GM12891 (cell line): ENCODE measurements around the gene KCTD2.
"Not testable (repeated sequence)": the region's sequence is repeated elsewhere in the genome, so short reads cannot be mapped to it uniquely, and the experiment has no call there.

Experiments used
- PAX5 ChIP-seq: IDR thresholded peaks from 2 replicates; pipeline ENCODE4 v1.6.1; 2011; ENCODE audit warnings: low read length, moderate library complexity, mild to moderate bottlenecking; ENCODE audit not compliant: insufficient read depth, severe bottlenecking
- POLR2A ChIP-seq: IDR thresholded peaks from 2 replicates; pipeline ENCODE4 v1.6.1; 2011; ENCODE audit warnings: low read depth, low read length, control low read depth
- POLR2AphosphoS5 ChIP-seq: IDR thresholded peaks from 2 replicates; pipeline ENCODE4 v1.6.1; 2011; ENCODE audit warnings: low read depth, low read length, control low read depth
- POU2F2 ChIP-seq: IDR thresholded peaks from 2 replicates; pipeline ENCODE4 v1.6.1; 2011; ENCODE audit warnings: low read depth, mild to moderate bottlenecking, control low read depth, low read length, moderate library complexity
- SPI1 ChIP-seq: IDR thresholded peaks from 2 replicates; pipeline ENCODE4 v1.6.1; 2011; ENCODE audit warnings: low read depth, low read length, control low read depth
- TAF1 ChIP-seq: IDR thresholded peaks from 2 replicates; pipeline ENCODE4 v1.6.1; 2011; ENCODE audit warnings: low read depth, low read length, control low read depth

DNA sequence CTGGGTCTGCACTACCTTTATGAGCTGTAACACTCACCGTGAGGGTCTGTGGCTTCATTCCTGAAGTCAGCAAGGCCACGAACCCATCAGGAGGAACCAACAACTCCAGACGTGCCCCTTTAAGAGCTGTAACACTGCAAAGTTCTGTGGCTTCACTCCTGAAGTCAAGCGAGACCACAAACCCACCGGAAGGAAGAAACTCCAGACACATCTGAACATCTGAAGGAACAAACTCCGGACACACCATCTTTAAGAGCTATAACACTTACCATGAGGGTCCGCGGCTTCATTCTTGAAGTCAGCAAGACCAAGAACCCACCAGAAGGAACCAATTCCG is 21.7 kb upstream of the KCTD2 start:
- not testable (repeated sequence) for TF ChIP-seq POLR2A, TAF1, POLR2AphosphoS5, PAX5, SPI1, POU2F2
